Osteocyte (in vitro differentiated cells): Measurements from ENCODE around the gene USF2. TPM values are rescaled to one million over a fixed set of nuclear protein-coding genes. Genes with fewer than 3 reads are reported as not detected.

Source experiments
- DNase-seq: peaks from one replicate; pipeline ENCODE4 v3.0.0; 2021; ENCODE audit warnings: mixed read lengths; ENCODE audit not compliant: unreplicated experiment; ENCODE audit errors: extremely low spot score
- H3K27ac Mint-ChIP-seq: one replicate; pipeline ENCODE4 v1.8.0; 2021; ENCODE audit warnings: mild to moderate bottlenecking, mixed read lengths; ENCODE audit not compliant: unreplicated experiment
- H3K27me3 Mint-ChIP-seq: one replicate; pipeline ENCODE4 v1.8.0; 2021; ENCODE audit warnings: mixed read lengths; ENCODE audit not compliant: unreplicated experiment
- H3K36me3 Mint-ChIP-seq: one replicate; pipeline ENCODE4 v1.8.0; 2021; ENCODE audit warnings: mixed read lengths; ENCODE audit not compliant: unreplicated experiment
- H3K4me1 Mint-ChIP-seq: one replicate; pipeline ENCODE4 v1.8.0; 2021; ENCODE audit warnings: mixed read lengths; ENCODE audit not compliant: unreplicated experiment
- H3K4me3 Mint-ChIP-seq: one replicate; pipeline ENCODE4 v1.8.0; 2021; ENCODE audit warnings: mild to moderate bottlenecking, moderate library complexity, mixed read lengths; ENCODE audit not compliant: unreplicated experiment
- H3K9me3 Mint-ChIP-seq: one replicate; pipeline ENCODE4 v1.8.0; 2021; ENCODE audit warnings: mixed read lengths; ENCODE audit not compliant: unreplicated experiment
- total RNA-seq: library from RNA; stranded (reverse); gene quantifications from 2 replicates; pipeline ENCODE4 v1.2.1, GENCODE V29; 2021
- TF ChIP-seq, protein P1 (sequence below): fragments of 200-600 bp; sonication (generic); IDR thresholded peaks from 2 replicates; pipeline ENCODE4 v1.5.0; 2021; ENCODE audit warnings: antibody characterized with exemption, mild to moderate bottlenecking, moderate library complexity

USF2 gene
- total RNA-seq, 1 donor from 2014 or later = 112 TPM

GRCh38 chr19:35297922-35298321, 29.2 kb downstream of the USF2 start:
- Mint-ChIP-seq H3K27me3 (peaks cover 8% of the 10 kb centered on the region), H3K4me1 (no peaks in the 10 kb centered on the region), H3K9me3 (no peaks in the 10 kb centered on the region), H3K4me3 (no peak overlapping the region), H3K36me3 (no peaks in the 10 kb centered on the region), H3K27ac (no peak overlapping the region)
- no peak for DNase-seq
- TF ChIP-seq, protein P1, sequence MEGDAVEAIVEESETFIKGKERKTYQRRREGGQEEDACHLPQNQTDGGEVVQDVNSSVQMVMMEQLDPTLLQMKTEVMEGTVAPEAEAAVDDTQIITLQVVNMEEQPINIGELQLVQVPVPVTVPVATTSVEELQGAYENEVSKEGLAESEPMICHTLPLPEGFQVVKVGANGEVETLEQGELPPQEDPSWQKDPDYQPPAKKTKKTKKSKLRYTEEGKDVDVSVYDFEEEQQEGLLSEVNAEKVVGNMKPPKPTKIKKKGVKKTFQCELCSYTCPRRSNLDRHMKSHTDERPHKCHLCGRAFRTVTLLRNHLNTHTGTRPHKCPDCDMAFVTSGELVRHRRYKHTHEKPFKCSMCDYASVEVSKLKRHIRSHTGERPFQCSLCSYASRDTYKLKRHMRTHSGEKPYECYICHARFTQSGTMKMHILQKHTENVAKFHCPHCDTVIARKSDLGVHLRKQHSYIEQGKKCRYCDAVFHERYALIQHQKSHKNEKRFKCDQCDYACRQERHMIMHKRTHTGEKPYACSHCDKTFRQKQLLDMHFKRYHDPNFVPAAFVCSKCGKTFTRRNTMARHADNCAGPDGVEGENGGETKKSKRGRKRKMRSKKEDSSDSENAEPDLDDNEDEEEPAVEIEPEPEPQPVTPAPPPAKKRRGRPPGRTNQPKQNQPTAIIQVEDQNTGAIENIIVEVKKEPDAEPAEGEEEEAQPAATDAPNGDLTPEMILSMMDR = no peak

GRCh38 chr19:35298561-35298972, 29.8 kb downstream of the USF2 start:
- Mint-ChIP-seq H3K27ac (no peak overlapping the region), H3K4me3 (no peak overlapping the region), H3K27me3 (peaks cover 4% of the 10 kb centered on the region), H3K4me1 (no peaks in the 10 kb centered on the region), H3K9me3 (no peaks in the 10 kb centered on the region), H3K36me3 (no peaks in the 10 kb centered on the region)
- TF ChIP-seq, protein P1 = no peak
- no peak for DNase-seq

DNA sequence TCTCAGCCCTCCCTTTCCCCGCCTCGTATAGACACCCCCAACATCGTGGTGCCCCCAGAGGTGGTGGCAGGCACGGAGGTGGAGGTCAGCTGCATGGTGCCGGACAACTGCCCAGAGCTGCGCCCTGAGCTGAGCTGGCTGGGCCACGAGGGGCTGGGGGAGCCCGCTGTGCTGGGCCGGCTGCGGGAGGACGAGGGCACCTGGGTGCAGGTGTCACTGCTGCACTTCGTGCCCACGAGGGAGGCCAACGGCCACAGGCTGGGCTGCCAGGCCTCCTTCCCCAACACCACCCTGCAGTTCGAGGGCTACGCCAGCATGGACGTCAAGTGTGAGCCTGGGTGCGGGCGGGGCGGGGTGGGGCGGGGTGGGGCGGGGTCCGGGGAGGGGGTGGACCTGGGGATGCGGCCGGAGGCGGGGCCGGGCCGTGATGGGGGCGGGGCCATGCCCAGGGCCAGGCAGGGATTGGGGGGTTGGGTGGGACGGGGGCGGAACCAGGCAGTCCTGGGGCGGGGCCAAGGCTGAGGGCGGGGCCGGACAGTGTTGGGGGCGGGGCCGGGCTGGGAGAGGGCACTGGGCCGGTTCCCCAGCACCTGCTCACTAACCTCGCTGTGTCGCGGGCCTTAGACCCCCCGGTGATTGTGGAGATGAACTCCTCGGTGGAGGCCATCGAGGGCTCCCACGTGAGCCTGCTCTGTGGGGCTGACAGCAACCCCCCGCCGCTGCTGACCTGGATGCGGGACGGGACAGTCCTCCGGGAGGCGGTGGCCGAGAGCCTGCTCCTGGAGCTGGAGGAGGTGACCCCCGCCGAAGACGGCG, 31.0 kb downstream of the USF2 start:
- DNase-seq = no peak
- Mint-ChIP-seq H3K9me3 (no peaks in the 10 kb centered on the region), H3K27me3 (no peaks in the 10 kb centered on the region), H3K4me3 (no peak overlapping the region), H3K4me1 (no peaks in the 10 kb centered on the region), H3K27ac (no peak overlapping the region), H3K36me3 (no peaks in the 10 kb centered on the region)
- TF ChIP-seq, protein P1 = no peak

DNA sequence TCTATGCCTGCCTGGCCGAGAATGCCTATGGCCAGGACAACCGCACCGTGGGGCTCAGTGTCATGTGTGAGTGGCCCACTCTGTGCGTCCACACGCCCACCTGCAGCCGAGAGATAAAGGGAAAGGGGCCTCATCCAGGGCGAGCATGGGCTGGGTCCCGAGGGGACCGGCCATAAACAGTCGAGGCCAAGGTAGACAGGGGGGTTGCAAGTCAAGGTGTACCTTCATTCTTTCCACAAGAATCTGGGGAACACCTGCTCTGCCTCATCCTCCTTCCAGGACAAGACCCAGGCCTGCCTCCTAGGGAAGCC, 31.5 kb downstream of the USF2 start:
- no peak overlapping the region for H3K27ac Mint-ChIP-seq
- TF ChIP-seq, protein P1 = no peak
- H3K9me3 Mint-ChIP-seq = no peaks in the 10 kb centered on the region
- H3K4me1 Mint-ChIP-seq = no peaks in the 10 kb centered on the region
- no peaks in the 10 kb centered on the region for H3K36me3 Mint-ChIP-seq
- no peak overlapping the region for H3K4me3 Mint-ChIP-seq
- no peak for DNase-seq
- no peaks in the 10 kb centered on the region for H3K27me3 Mint-ChIP-seq

- Mint-ChIP-seq H3K36me3 (no peaks in the 10 kb centered on the region), H3K4me3 (no peak overlapping the region), H3K27ac (no peak overlapping the region), H3K4me1 (no peaks in the 10 kb centered on the region), H3K27me3 (no peaks in the 10 kb centered on the region), H3K9me3 (no peaks in the 10 kb centered on the region)
- TF ChIP-seq, protein P1 = no peak
- no peak for DNase-seq
Observed at GRCh38 chr19:35301961-35302360, 33.2 kb downstream of the USF2 start.
